Endodermal cell (in vitro differentiated cells): ENCODE results near the gene KIF6. TPM values are rescaled to one million over a fixed set of nuclear protein-coding genes. Genes with fewer than 3 reads are reported as not detected.

Experiments
- DNase-seq: peaks from one replicate; pipeline ENCODE4 v3.0.0-alpha.2; 2017
- H3K27ac ChIP-seq: 2 replicates; pipeline ENCODE4 v1.5.1; 2013; ENCODE audit warnings: mild to moderate bottlenecking, low read depth, low read length, moderate library complexity
- H3K27me3 ChIP-seq: 2 replicates; pipeline ENCODE4 v1.6.1; 2013; ENCODE audit warnings: mild to moderate bottlenecking, low read length, moderate library complexity; ENCODE audit not compliant: insufficient read depth, control insufficient read depth, poor library complexity, severe bottlenecking
- H3K36me3 ChIP-seq: 2 replicates; pipeline ENCODE4 v1.7.0; 2013; ENCODE audit warnings: mild to moderate bottlenecking, low read length, moderate library complexity; ENCODE audit not compliant: control insufficient read depth, insufficient read depth
- H3K4me1 ChIP-seq: one replicate; pipeline ENCODE4 v1.7.0; 2013; ENCODE audit warnings: low read length; ENCODE audit not compliant: control insufficient read depth, insufficient read depth
- H3K4me3 ChIP-seq: 2 replicates; pipeline ENCODE4 v1.5.1; 2013; ENCODE audit warnings: mild to moderate bottlenecking, low read length, moderate library complexity
- H3K9ac ChIP-seq: 2 replicates; pipeline ENCODE4 v1.6.1; 2013; ENCODE audit warnings: mild to moderate bottlenecking, low read length, moderate library complexity; ENCODE audit not compliant: poor library complexity, severe bottlenecking; ENCODE audit errors: extremely low read depth
- H3K9me3 ChIP-seq: 2 replicates; pipeline ENCODE4 v1.6.1; 2013; ENCODE audit warnings: mild to moderate bottlenecking, low read length, moderate library complexity; ENCODE audit not compliant: control insufficient read depth
- H3K27ac Mint-ChIP-seq: 2 replicates; pipeline ENCODE4 v1.8.0; 2020; ENCODE audit warnings: mixed read lengths
- H3K27me3 Mint-ChIP-seq: 2 replicates; pipeline ENCODE4 v1.8.0; 2021; ENCODE audit warnings: mild to moderate bottlenecking, mixed read lengths; ENCODE audit not compliant: insufficient read depth
- H3K36me3 Mint-ChIP-seq: 2 replicates; pipeline ENCODE4 v1.8.0; 2020; ENCODE audit warnings: low read depth, mixed read lengths
- H3K4me1 Mint-ChIP-seq: 2 replicates; pipeline ENCODE4 v1.8.0; 2020; ENCODE audit warnings: mixed read lengths
- H3K4me3 Mint-ChIP-seq: 2 replicates; pipeline ENCODE4 v1.8.0; 2020; ENCODE audit warnings: mild to moderate bottlenecking, moderate library complexity, mixed read lengths
- H3K9me3 Mint-ChIP-seq: 2 replicates; pipeline ENCODE4 v1.8.0; 2020; ENCODE audit warnings: mild to moderate bottlenecking, mixed read lengths
- CTCF ChIP-seq: fragments of 200-600 bp; sonication (generic); conservative IDR thresholded peaks from 2 replicates; pipeline ENCODE4 v1.5.0; 2021; ENCODE audit warnings: antibody characterized with exemption, mild to moderate bottlenecking
- WGBS, 2 experiments: methylation state at CpG; one replicate each; pipeline versions ENCODE4 v1.1.5 to v1.1.7; 2013; ENCODE audit warnings: missing lambda C conversion rate in 2 of 2, mixed read lengths in 1 of 2; ENCODE audit not compliant: insufficient coverage in 1 of 2, insufficient read length in 1 of 2; 5-methylcytosine and 5-hydroxymethylcytosine counted together
- total RNA-seq, 2 donors: library from RNA; stranded (reverse); fragmentation: NEBNext Ultra II Directional in 1 of 2; extraction: Animal tissue kit (Norgen Biotek cat#: 25700) in 1 of 2; gene quantifications; 2 replicates in 1 of 2; 3 replicates in 1 of 2; pipeline ENCODE4 v1.2.1, GENCODE V29; 2021

Gene KIF6
- total RNA-seq, 2 donors from 2014 or later = 0.62 to 1.1 TPM

- no peak overlapping the region for H3K4me3 Mint-ChIP-seq
- peaks cover 17% of the 10 kb centered on the region for H3K27me3 Mint-ChIP-seq
- TF ChIP-seq CTCF = no peak
- H3K27ac ChIP-seq = no peak overlapping the region
- H3K9me3 Mint-ChIP-seq = no peaks in the 10 kb centered on the region
- no peaks in the 10 kb centered on the region for H3K36me3 Mint-ChIP-seq
- no peaks in the 10 kb centered on the region for H3K9me3 ChIP-seq
- H3K27me3 ChIP-seq = peaks cover 78% of the 10 kb centered on the region
- no peaks in the 10 kb centered on the region for H3K36me3 ChIP-seq
- H3K27ac Mint-ChIP-seq = no peak overlapping the region
- WGBS, 2 experiments = 91 to 100% methylated on average over 1 to 2 of the region's 2 CpGs
- no peak overlapping the region for H3K4me3 ChIP-seq
- H3K4me1 ChIP-seq = no peaks in the 10 kb centered on the region
- no peak overlapping the region for H3K9ac ChIP-seq
- H3K4me1 Mint-ChIP-seq = peaks cover 5% of the 10 kb centered on the region
- no peak for DNase-seq
Observed at GRCh38 chr6:39550191-39550590, 175.0 kb downstream of the KIF6 start.

DNA sequence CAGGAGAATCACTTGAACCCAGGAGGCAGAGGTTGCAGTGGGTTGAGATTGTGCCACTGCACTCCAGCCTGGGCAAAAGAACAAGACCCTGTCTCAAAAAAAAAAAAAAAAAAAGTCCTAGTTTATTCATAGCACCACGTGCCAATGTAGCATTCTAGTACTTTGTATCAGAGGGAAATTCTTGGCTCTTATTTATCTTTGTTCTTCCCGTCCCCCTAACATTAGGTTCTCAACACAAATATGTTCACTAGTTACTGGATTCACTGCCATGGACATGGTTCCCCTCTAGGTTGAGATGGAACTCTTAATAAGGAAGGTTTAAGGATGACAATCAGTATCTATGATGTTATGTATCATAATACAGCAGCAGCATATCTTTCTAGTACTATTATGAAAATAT lies 178.5 kb downstream of the KIF6 start:
- no peak for TF ChIP-seq CTCF
- 93% methylated on average over 2 of the region's 2 CpGs; no CpG with 5 or more reads in 1 of the 2 experiments for WGBS, 2 experiments
- Histone ChIP-seq H3K4me3 (no peak overlapping the region), H3K27ac (no peak overlapping the region), H3K36me3 (no peaks in the 10 kb centered on the region), H3K27me3 (peaks cover 63% of the 10 kb centered on the region), H3K9ac (no peak overlapping the region), H3K4me1 (no peaks in the 10 kb centered on the region), H3K9me3 (no peaks in the 10 kb centered on the region)
- Mint-ChIP-seq H3K27me3 (peaks cover 14% of the 10 kb centered on the region), H3K36me3 (no peaks in the 10 kb centered on the region), H3K27ac (no peak overlapping the region), H3K9me3 (no peaks in the 10 kb centered on the region), H3K4me3 (no peak overlapping the region), H3K4me1 (peaks cover 10% of the 10 kb centered on the region)
- no peak for DNase-seq

- H3K9ac ChIP-seq = no peak overlapping the region
- no peak for DNase-seq
- Mint-ChIP-seq H3K4me1 (peaks cover 10% of the 10 kb centered on the region), H3K9me3 (no peaks in the 10 kb centered on the region), H3K27me3 (peaks cover 11% of the 10 kb centered on the region), H3K27ac (no peak overlapping the region), H3K4me3 (no peak overlapping the region), H3K36me3 (no peaks in the 10 kb centered on the region)
- no peaks in the 10 kb centered on the region for H3K9me3 ChIP-seq
- no peaks in the 10 kb centered on the region for H3K36me3 ChIP-seq
- TF ChIP-seq CTCF = no peak
- 93% methylated on average over 1 of the region's 1 CpG; no CpG with 5 or more reads in 1 of the 2 experiments for WGBS, 2 experiments
- no peaks in the 10 kb centered on the region for H3K4me1 ChIP-seq
- no peak overlapping the region for H3K27ac ChIP-seq
- no peak overlapping the region for H3K4me3 ChIP-seq
- H3K27me3 ChIP-seq = peaks cover 58% of the 10 kb centered on the region
Observed at GRCh38 chr6:39543950-39544349, 181.3 kb downstream of the KIF6 start.
